ENCODE data around the gene PGAM2.

PGAM2 gene

DNA sequence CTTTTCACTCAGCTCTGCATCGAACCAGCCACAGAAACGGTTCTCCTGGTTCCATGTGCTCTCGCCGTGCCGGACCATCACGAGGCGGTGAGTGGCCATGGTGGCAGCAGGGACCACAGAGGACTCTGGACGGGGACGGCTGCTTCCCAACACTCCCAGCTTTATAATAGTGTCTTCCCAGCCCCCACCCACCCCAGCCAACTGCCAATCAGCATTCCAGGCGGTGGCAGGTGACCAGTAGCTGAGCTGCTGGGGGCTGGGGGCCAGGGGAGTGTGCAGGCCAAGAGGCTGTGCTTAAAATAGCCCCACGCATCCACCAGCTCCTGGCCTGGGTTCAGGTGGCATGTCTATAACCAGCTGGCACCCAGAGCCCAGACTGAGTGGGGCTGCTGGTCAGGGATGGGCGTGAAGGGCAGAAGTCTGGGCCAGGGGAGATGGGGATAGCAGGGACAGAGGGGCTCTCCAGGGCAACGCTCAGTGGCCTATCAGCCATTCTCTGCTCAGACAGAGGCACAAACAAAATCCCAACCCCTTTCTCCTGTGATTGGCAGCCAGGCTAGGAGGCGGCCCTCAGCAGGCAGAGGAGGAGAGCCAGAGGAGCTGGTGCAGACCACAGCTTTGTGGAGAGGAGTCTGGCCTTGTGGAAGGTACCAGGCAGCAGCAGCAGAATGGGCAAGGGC is at the start of gene PGAM2:
PGAM2 (minus strand) TSS at position 137 of the 680 bp plus-strand sequence; CDS start at position 99, 38 bp downstream.
- H3K27ac ChIP-seq (ENCODE audit: poor library complexity, severe bottlenecking), result no peak within 1 kb of the TSS
- TF ChIP-seq, protein P1, sequence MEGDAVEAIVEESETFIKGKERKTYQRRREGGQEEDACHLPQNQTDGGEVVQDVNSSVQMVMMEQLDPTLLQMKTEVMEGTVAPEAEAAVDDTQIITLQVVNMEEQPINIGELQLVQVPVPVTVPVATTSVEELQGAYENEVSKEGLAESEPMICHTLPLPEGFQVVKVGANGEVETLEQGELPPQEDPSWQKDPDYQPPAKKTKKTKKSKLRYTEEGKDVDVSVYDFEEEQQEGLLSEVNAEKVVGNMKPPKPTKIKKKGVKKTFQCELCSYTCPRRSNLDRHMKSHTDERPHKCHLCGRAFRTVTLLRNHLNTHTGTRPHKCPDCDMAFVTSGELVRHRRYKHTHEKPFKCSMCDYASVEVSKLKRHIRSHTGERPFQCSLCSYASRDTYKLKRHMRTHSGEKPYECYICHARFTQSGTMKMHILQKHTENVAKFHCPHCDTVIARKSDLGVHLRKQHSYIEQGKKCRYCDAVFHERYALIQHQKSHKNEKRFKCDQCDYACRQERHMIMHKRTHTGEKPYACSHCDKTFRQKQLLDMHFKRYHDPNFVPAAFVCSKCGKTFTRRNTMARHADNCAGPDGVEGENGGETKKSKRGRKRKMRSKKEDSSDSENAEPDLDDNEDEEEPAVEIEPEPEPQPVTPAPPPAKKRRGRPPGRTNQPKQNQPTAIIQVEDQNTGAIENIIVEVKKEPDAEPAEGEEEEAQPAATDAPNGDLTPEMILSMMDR (IDR thresholded peaks at IDR 0.05; ENCODE audit: poor library complexity, severe bottlenecking), result no peak
- peak; percentile 46 for ATAC-seq (ENCODE audit: low read depth)
- no peaks in the 10 kb centered on the region for H3K9me3 ChIP-seq (ENCODE audit: severe bottlenecking)
- H3K27me3 ChIP-seq (ENCODE audit: insufficient read depth, poor library complexity, severe bottlenecking), result no peaks in the 10 kb centered on the region
- peaks cover 5% of the 10 kb centered on the region for H3K4me1 ChIP-seq (ENCODE audit: insufficient read depth, poor library complexity, severe bottlenecking)
- no peak within 1 kb of the TSS for H3K4me3 ChIP-seq (ENCODE audit: severe bottlenecking)
- H3K36me3 ChIP-seq (ENCODE audit: low read depth), result no peaks in the 10 kb centered on the region; the same call in 1 of the 2 replicates
- DNase-seq (ENCODE audit: low spot score), result peak; percentile 61

DNA sequence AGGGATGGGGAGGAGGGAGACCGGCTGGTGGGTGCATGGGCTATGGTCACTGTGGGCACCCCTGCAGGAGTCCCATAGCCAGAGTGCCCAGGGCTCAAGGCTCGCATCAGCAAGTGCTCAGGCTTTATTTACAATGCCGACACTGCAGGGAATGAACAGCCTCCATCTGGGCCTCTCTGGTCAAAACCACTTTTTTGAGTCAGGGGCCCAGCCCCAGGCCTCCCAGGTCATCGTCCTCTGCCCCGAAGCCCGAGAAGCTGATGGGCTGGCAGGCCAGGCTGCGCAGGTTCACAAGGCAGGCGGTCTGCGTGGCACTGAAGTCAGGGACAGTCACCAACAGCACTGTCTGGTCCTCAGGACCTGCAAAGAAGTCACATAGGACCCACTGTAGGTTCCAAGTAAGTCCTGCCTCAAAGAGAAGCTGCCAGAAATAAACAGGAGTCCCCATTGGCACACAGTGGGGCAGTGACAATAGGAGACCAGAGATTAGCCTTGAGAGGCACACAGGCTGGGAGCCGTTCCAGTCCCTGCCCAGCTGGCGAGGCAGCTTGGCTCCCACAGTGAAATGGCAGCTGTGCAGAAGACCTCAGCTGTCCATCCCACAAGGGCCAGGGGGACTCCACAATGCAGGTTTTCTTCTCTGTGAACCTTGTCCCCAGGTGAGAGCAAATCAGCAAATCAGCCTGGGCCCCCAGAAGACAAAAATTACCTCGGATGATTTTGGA is 49.4 kb upstream of the PGAM2 start:
- H3K4me3 ChIP-seq (ENCODE audit: severe bottlenecking), result no peak overlapping the region
- peaks cover 52% of the 10 kb centered on the region for H3K36me3 ChIP-seq (ENCODE audit: low read depth)
- TF ChIP-seq, protein P1 (IDR thresholded peaks at IDR 0.05; ENCODE audit: poor library complexity, severe bottlenecking), result no peak
- DNase-seq (ENCODE audit: low spot score) (no peak), ATAC-seq (ENCODE audit: low read depth) (no peak)
- no peak overlapping the region for H3K27ac ChIP-seq (ENCODE audit: poor library complexity, severe bottlenecking)
- no peaks in the 10 kb centered on the region for H3K27me3 ChIP-seq (ENCODE audit: insufficient read depth, poor library complexity, severe bottlenecking)
- H3K9me3 ChIP-seq (ENCODE audit: severe bottlenecking), result no peaks in the 10 kb centered on the region
- H3K4me1 ChIP-seq (ENCODE audit: insufficient read depth, poor library complexity, severe bottlenecking), result no peaks in the 10 kb centered on the region

- H3K27me3 ChIP-seq (ENCODE audit: insufficient read depth, poor library complexity, severe bottlenecking), result no peaks in the 10 kb centered on the region
- DNase-seq (ENCODE audit: low spot score) (no peak), ATAC-seq (ENCODE audit: low read depth) (no peak; the same call in 2 of the 3 replicates)
- no peak overlapping the region for H3K27ac ChIP-seq (ENCODE audit: poor library complexity, severe bottlenecking)
- no peaks in the 10 kb centered on the region for H3K9me3 ChIP-seq (ENCODE audit: severe bottlenecking)
- H3K4me3 ChIP-seq (ENCODE audit: severe bottlenecking), result no peak overlapping the region
- peaks cover 43% of the 10 kb centered on the region for H3K36me3 ChIP-seq (ENCODE audit: low read depth)
- no peaks in the 10 kb centered on the region for H3K4me1 ChIP-seq (ENCODE audit: insufficient read depth, poor library complexity, severe bottlenecking)
- TF ChIP-seq, protein P1 (IDR thresholded peaks at IDR 0.05; ENCODE audit: poor library complexity, severe bottlenecking), result no peak
Observed at GRCh38 chr7:44113764-44114354, 48.5 kb upstream of the PGAM2 start.

DNA sequence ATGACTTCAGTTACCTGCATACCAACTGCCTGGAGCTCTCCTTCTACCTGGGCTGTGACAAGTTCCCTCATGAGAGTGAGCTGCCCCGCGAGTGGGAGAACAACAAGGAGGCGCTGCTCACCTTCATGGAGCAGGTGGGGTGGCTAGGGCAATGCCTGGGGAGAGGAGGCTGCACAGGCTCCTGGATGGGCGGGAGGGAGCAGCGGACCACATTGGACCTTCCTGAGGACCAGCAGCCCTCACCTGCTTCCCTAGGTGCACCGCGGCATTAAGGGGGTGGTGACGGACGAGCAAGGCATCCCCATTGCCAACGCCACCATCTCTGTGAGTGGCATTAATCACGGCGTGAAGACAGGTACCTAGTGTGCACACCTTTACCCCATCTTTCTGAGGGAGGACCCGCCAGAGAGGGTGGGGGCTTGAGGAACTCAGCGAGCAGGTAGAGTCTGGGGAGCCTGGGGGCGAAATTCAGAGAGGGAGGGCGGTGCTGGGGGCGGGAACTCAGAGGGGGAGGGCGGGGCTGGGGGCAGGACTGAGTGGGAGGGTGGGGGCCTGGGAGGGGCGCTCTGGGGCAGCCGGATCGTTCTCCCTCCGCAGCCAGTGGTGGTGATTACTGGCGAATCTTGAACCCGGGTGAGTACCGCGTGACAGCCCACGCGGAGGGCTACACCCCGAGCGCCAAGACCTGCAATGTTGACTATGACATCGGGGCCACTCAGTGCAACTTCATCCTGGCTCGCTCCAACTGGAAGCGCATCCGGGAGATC is 47.8 kb upstream of the PGAM2 start:
- TF ChIP-seq, protein P1 (IDR thresholded peaks at IDR 0.05; ENCODE audit: poor library complexity, severe bottlenecking), result no peak
- H3K27ac ChIP-seq (ENCODE audit: poor library complexity, severe bottlenecking), result no peak overlapping the region
- no peak overlapping the region for H3K4me3 ChIP-seq (ENCODE audit: severe bottlenecking)
- H3K36me3 ChIP-seq (ENCODE audit: low read depth), result peaks cover 36% of the 10 kb centered on the region
- DNase-seq (ENCODE audit: low spot score), result no peak
- no peaks in the 10 kb centered on the region for H3K27me3 ChIP-seq (ENCODE audit: insufficient read depth, poor library complexity, severe bottlenecking)
- no peaks in the 10 kb centered on the region for H3K9me3 ChIP-seq (ENCODE audit: severe bottlenecking)
- H3K4me1 ChIP-seq (ENCODE audit: insufficient read depth, poor library complexity, severe bottlenecking), result no peaks in the 10 kb centered on the region
- ATAC-seq (ENCODE audit: low read depth), result no peak

All from RWPE2 (cell line).